HEK293 (cell line): ENCODE results near the gene SERPINB13.

Source experiments
- BCL11A ChIP-seq: fragments of 450-650 bp; formaldehyde crosslinking; IDR thresholded peaks from 2 replicates; pipeline ENCODE4 v1.5.1; 2016; ENCODE audit warnings: low read depth, missing biosample characterization, missing genetic modification characterization
- OSR2 ChIP-seq: fragments of 450-650 bp; formaldehyde crosslinking; IDR thresholded peaks from 2 replicates; pipeline ENCODE4 v1.5.1; 2016; ENCODE audit warnings: missing biosample characterization, missing genetic modification characterization
- REPIN1 ChIP-seq: fragments of 450-650 bp; formaldehyde crosslinking; IDR thresholded peaks from 2 replicates; pipeline ENCODE4 v1.5.1; 2017; ENCODE audit warnings: missing biosample characterization, missing genetic modification characterization, low read depth
- SCRT1 ChIP-seq: fragments of 450-650 bp; formaldehyde crosslinking; IDR thresholded peaks from 2 replicates; pipeline ENCODE4 v1.5.1; 2016; ENCODE audit warnings: missing biosample characterization, missing genetic modification characterization, borderline replicate concordance
- TRIM28 ChIP-seq: IDR thresholded peaks from 2 replicates; pipeline ENCODE4 v1.6.1; 2011; ENCODE audit warnings: low read length, control low read depth, borderline replicate concordance
- ZNF423 ChIP-seq: fragments of 450-650 bp; formaldehyde crosslinking; IDR thresholded peaks from 2 replicates; pipeline ENCODE4 v1.5.1; 2016; ENCODE audit warnings: missing biosample characterization, missing genetic modification characterization
- ZNF785 ChIP-seq: fragments of 450-650 bp; formaldehyde crosslinking; IDR thresholded peaks from 2 replicates; pipeline ENCODE4 v1.5.1; 2016; ENCODE audit warnings: missing biosample characterization, missing genetic modification characterization
- TF ChIP-seq, protein P1 (sequence below): fragments of 450-650 bp; formaldehyde crosslinking; IDR thresholded peaks from 2 replicates; pipeline ENCODE4 v1.5.1; 2016; ENCODE audit warnings: missing biosample characterization, missing genetic modification characterization
- TF ChIP-seq, protein P2 (sequence below): fragments of 450-650 bp; formaldehyde crosslinking; IDR thresholded peaks from 2 replicates; pipeline ENCODE4 v1.5.1; 2016; ENCODE audit warnings: missing biosample characterization, missing genetic modification characterization
- TF ChIP-seq, protein P3 (sequence below): fragments of 450-650 bp; formaldehyde crosslinking; IDR thresholded peaks from 2 replicates; pipeline ENCODE4 v1.5.1; 2016; ENCODE audit warnings: missing biosample characterization, missing genetic modification characterization

DNA sequence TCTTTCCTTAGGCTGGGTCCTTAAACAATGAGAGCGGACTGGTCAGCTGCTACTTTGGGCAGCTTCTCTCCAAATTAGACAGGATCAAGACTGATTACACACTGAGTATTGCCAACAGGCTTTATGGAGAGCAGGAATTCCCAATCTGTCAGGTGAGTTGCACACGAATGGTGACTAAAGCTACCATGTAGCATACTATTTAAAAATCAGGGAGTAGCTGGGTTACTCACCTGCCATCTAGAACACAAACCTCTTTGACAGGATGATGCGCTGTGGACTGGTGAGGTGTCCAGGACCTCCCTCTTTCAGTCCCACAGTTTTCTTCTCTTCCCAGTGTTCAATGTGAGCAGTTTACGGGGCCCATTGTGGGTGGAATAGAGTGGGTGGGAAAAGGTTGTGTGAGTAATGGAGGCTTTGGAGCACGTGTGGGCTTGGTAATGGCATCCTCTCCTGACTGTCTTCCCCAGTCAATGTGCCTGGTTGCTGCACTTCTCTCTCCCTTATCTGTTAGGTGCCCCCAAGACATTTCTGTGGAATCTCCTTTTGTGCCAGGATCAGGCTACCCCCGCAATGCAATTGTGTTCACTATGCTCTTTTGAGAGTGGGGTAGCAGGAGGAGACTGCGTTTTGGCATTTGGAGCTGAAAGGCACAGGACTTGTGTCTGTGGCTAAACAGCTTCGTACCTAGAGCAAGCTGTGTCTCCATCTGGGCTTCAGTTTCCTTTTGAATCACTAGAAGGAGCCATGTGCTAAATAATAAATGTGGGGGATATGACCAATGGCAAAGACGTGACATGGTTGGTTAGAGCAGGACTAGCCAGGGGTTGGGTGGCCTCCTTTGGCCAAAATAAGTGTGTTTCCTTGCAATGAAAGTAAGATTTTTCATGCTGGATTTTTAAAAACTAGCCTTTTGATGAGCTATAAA is 27.3 kb upstream of the SERPINB13 start:
- TF ChIP-seq REPIN1 (tag by site-specific recombination) (no peak), SCRT1 (tag by site-specific recombination) (no peak), ZNF785 (tag by site-specific recombination) (no peak), BCL11A (tag by site-specific recombination) (no peak), TRIM28 (no peak), OSR2 (tag by site-specific recombination) (no peak), ZNF423 (no peak)
- TF ChIP-seq, protein P1, sequence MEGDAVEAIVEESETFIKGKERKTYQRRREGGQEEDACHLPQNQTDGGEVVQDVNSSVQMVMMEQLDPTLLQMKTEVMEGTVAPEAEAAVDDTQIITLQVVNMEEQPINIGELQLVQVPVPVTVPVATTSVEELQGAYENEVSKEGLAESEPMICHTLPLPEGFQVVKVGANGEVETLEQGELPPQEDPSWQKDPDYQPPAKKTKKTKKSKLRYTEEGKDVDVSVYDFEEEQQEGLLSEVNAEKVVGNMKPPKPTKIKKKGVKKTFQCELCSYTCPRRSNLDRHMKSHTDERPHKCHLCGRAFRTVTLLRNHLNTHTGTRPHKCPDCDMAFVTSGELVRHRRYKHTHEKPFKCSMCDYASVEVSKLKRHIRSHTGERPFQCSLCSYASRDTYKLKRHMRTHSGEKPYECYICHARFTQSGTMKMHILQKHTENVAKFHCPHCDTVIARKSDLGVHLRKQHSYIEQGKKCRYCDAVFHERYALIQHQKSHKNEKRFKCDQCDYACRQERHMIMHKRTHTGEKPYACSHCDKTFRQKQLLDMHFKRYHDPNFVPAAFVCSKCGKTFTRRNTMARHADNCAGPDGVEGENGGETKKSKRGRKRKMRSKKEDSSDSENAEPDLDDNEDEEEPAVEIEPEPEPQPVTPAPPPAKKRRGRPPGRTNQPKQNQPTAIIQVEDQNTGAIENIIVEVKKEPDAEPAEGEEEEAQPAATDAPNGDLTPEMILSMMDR = no peak
- TF ChIP-seq, protein P2, sequence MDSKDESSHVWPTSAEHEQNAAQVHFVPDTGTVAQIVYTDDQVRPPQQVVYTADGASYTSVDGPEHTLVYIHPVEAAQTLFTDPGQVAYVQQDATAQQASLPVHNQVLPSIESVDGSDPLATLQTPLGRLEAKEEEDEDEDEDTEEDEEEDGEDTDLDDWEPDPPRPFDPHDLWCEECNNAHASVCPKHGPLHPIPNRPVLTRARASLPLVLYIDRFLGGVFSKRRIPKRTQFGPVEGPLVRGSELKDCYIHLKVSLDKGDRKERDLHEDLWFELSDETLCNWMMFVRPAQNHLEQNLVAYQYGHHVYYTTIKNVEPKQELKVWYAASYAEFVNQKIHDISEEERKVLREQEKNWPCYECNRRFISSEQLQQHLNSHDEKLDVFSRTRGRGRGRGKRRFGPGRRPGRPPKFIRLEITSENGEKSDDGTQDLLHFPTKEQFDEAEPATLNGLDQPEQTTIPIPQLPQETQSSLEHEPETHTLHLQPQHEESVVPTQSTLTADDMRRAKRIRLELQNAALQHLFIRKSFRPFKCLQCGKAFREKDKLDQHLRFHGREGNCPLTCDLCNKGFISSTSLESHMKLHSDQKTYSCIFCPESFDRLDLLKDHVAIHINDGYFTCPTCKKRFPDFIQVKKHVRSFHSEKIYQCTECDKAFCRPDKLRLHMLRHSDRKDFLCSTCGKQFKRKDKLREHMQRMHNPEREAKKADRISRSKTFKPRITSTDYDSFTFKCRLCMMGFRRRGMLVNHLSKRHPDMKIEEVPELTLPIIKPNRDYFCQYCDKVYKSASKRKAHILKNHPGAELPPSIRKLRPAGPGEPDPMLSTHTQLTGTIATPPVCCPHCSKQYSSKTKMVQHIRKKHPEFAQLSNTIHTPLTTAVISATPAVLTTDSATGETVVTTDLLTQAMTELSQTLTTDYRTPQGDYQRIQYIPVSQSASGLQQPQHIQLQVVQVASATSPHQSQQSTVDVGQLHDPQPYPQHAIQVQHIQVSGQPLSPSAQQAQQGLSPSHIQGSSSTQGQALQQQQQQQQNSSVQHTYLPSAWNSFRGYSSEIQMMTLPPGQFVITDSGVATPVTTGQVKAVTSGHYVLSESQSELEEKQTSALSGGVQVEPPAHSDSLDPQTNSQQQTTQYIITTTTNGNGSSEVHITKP (tag by site-specific recombination) = no peak
- TF ChIP-seq, protein P3, sequence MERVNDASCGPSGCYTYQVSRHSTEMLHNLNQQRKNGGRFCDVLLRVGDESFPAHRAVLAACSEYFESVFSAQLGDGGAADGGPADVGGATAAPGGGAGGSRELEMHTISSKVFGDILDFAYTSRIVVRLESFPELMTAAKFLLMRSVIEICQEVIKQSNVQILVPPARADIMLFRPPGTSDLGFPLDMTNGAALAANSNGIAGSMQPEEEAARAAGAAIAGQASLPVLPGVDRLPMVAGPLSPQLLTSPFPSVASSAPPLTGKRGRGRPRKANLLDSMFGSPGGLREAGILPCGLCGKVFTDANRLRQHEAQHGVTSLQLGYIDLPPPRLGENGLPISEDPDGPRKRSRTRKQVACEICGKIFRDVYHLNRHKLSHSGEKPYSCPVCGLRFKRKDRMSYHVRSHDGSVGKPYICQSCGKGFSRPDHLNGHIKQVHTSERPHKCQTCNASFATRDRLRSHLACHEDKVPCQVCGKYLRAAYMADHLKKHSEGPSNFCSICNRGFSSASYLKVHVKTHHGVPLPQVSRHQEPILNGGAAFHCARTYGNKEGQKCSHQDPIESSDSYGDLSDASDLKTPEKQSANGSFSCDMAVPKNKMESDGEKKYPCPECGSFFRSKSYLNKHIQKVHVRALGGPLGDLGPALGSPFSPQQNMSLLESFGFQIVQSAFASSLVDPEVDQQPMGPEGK (tag by site-specific recombination) = no peak
